ENCODE data around the gene CD244. TPM values are rescaled to one million over a fixed set of nuclear protein-coding genes. Genes with fewer than 3 reads are reported as not detected.

The CD244 gene
- total RNA-seq, 2 donors from 2014 or later = 0.78 to 2.2 TPM

- no peaks in the 10 kb centered on the region for H3K9me3 ChIP-seq
- H3K27ac ChIP-seq = no peak overlapping the region
- TF ChIP-seq, protein P1, sequence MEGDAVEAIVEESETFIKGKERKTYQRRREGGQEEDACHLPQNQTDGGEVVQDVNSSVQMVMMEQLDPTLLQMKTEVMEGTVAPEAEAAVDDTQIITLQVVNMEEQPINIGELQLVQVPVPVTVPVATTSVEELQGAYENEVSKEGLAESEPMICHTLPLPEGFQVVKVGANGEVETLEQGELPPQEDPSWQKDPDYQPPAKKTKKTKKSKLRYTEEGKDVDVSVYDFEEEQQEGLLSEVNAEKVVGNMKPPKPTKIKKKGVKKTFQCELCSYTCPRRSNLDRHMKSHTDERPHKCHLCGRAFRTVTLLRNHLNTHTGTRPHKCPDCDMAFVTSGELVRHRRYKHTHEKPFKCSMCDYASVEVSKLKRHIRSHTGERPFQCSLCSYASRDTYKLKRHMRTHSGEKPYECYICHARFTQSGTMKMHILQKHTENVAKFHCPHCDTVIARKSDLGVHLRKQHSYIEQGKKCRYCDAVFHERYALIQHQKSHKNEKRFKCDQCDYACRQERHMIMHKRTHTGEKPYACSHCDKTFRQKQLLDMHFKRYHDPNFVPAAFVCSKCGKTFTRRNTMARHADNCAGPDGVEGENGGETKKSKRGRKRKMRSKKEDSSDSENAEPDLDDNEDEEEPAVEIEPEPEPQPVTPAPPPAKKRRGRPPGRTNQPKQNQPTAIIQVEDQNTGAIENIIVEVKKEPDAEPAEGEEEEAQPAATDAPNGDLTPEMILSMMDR (IDR thresholded peaks at IDR 0.05) = no peak
- ATAC-seq (ENCODE audit: insufficient number of reproducible peaks, low FRiP score, low read depth) (no peak), DNase-seq (ENCODE audit: low spot score) (no peak)
- H3K4me3 ChIP-seq = no peak overlapping the region
- no peaks in the 10 kb centered on the region for H3K27me3 ChIP-seq (replicated peaks; ENCODE audit: insufficient read depth)
- no peaks in the 10 kb centered on the region for H3K4me1 ChIP-seq (ENCODE audit: control insufficient read depth in 1 of 2, low read depth in 2 of 2)
- no peaks in the 10 kb centered on the region for H3K36me3 ChIP-seq
Observed at GRCh38 chr1:160800142-160800541, 62.5 kb downstream of the CD244 start.

DNA sequence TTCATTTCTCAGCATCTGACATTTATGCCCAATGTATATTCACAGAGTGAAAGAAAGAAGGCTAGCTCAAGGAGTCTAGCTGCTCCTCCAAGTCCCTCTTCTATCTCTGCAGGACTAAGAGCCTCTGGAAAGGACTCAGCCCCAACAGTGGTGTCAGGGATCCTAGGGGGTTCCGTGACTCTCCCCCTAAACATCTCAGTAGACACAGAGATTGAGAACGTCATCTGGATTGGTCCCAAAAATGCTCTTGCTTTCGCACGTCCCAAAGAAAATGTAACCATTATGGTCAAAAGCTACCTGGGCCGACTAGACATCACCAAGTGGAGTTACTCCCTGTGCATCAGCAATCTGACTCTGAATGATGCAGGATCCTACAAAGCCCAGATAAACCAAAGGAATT, 63.0 kb downstream of the CD244 start:
- DNase-seq (ENCODE audit: low spot score) (no peak), ATAC-seq (ENCODE audit: insufficient number of reproducible peaks, low FRiP score, low read depth) (no peak)
- H3K27ac ChIP-seq = no peak overlapping the region
- TF ChIP-seq, protein P1 (IDR thresholded peaks at IDR 0.05) = no peak
- no peaks in the 10 kb centered on the region for H3K4me1 ChIP-seq (ENCODE audit: control insufficient read depth in 1 of 2, low read depth in 2 of 2)
- no peaks in the 10 kb centered on the region for H3K27me3 ChIP-seq (replicated peaks; ENCODE audit: insufficient read depth)
- no peaks in the 10 kb centered on the region for H3K9me3 ChIP-seq
- no peaks in the 10 kb centered on the region for H3K36me3 ChIP-seq
- no peak overlapping the region for H3K4me3 ChIP-seq

- no peaks in the 10 kb centered on the region for H3K36me3 ChIP-seq
- DNase-seq (ENCODE audit: low spot score) (no peak), ATAC-seq (ENCODE audit: insufficient number of reproducible peaks, low FRiP score, low read depth) (no peak)
- no peaks in the 10 kb centered on the region for H3K4me1 ChIP-seq (ENCODE audit: control insufficient read depth in 1 of 2, low read depth in 2 of 2)
- no peak overlapping the region for H3K4me3 ChIP-seq
- H3K27me3 ChIP-seq (replicated peaks; ENCODE audit: insufficient read depth) = no peaks in the 10 kb centered on the region
- no peaks in the 10 kb centered on the region for H3K9me3 ChIP-seq
- TF ChIP-seq, protein P1 (IDR thresholded peaks at IDR 0.05) = no peak
- H3K27ac ChIP-seq = no peak overlapping the region
Observed at GRCh38 chr1:160798439-160798838, 64.2 kb downstream of the CD244 start.

DNA sequence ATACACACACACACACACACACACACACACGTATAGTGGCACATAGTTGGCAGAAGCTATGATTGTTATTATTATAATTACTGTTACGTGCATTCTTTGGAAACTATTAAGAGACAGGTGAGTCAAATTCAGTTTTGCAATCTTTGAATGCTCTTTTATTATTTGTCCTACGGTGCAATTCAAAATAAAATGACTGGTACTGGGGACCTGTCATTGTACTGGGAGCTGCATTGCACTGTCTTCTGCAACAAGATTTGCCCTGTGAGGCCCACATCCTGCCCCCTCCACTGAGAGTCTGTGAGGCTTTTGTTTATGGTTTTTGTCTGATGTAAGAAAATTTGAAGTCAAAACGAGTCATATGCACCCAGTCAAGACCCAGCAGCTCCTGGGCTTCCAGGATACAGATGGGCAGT, 64.8 kb downstream of the CD244 start:
- TF ChIP-seq, protein P1 (IDR thresholded peaks at IDR 0.05) = no peak
- Histone ChIP-seq H3K27ac (no peak overlapping the region), H3K9me3 (no peaks in the 10 kb centered on the region), H3K36me3 (no peaks in the 10 kb centered on the region), H3K4me3 (no peak overlapping the region), H3K27me3 (replicated peaks; ENCODE audit: insufficient read depth) (no peaks in the 10 kb centered on the region), H3K4me1 (ENCODE audit: control insufficient read depth in 1 of 2, low read depth in 2 of 2) (no peaks in the 10 kb centered on the region)
- DNase-seq (ENCODE audit: low spot score) = no peak
- no peak for ATAC-seq (ENCODE audit: insufficient number of reproducible peaks, low FRiP score, low read depth)

- Histone ChIP-seq H3K4me3 (no peak overlapping the region), H3K27me3 (replicated peaks; ENCODE audit: insufficient read depth) (no peaks in the 10 kb centered on the region), H3K9me3 (no peaks in the 10 kb centered on the region), H3K4me1 (ENCODE audit: control insufficient read depth in 1 of 2, low read depth in 2 of 2) (no peaks in the 10 kb centered on the region), H3K27ac (no peak overlapping the region), H3K36me3 (no peaks in the 10 kb centered on the region)
- ATAC-seq (ENCODE audit: insufficient number of reproducible peaks, low FRiP score, low read depth) (no peak), DNase-seq (ENCODE audit: low spot score) (no peak)
- TF ChIP-seq, protein P1 (IDR thresholded peaks at IDR 0.05) = no peak
Observed at GRCh38 chr1:160797271-160797709, 65.4 kb downstream of the CD244 start.

All from thoracic aorta (tissue), 2 donors.